Small intestine (tissue), 7 donors: ENCODE data around the gene CCDC88C. TPM values are rescaled to one million over a fixed set of nuclear protein-coding genes. Genes with fewer than 3 reads are reported as not detected.

ENCODE experiments used
- DNase-seq, 2 donors: peaks; one replicate each; pipeline versions ENCODE4 v3.0.0 to v3.0.0-alpha.2; 2013
- FAIRE-seq: peaks from 2 replicates; lab custom pipeline; 2012; peaks lifted over from hg19 to GRCh38; lab: Jason Lieb, UNC
- H3K27ac ChIP-seq, 3 donors: one replicate each; pipeline ENCODE4 v1.5.1; 2013; ENCODE audit warnings: low read length in 2 of 3, mild to moderate bottlenecking in 2 of 3, control low read depth in 1 of 3, inconsistent platforms in 1 of 3, low read depth in 1 of 3, moderate library complexity in 1 of 3
- H3K27me3 ChIP-seq, 3 donors: one replicate each; pipeline ENCODE4 v1.6.1; 2013; ENCODE audit warnings: low read length in 3 of 3, inconsistent platforms in 1 of 3; ENCODE audit not compliant: control insufficient read depth in 3 of 3, insufficient read depth in 3 of 3
- H3K36me3 ChIP-seq, 3 donors: one replicate each; pipeline ENCODE4 v1.6.1; 2013; ENCODE audit warnings: low read length in 3 of 3, inconsistent platforms in 1 of 3, low read depth in 1 of 3, mild to moderate bottlenecking in 1 of 3, moderate library complexity in 1 of 3; ENCODE audit not compliant: control insufficient read depth in 3 of 3, insufficient read depth in 2 of 3
- H3K4me1 ChIP-seq, 3 donors: one replicate each; pipeline ENCODE4 v1.6.1; 2013; ENCODE audit warnings: low read length in 2 of 3, inconsistent platforms in 1 of 3, low read depth in 1 of 3, mild to moderate bottlenecking in 1 of 3, moderate library complexity in 1 of 3; ENCODE audit not compliant: control insufficient read depth in 3 of 3, insufficient read depth in 2 of 3
- H3K4me3 ChIP-seq, 3 donors: one replicate each; pipeline ENCODE4 v1.5.1; 2013; ENCODE audit warnings: low read length in 3 of 3, control low read depth in 1 of 3, inconsistent platforms in 1 of 3, low read depth in 1 of 3, mild to moderate bottlenecking in 1 of 3, moderate library complexity in 1 of 3
- H3K9me3 ChIP-seq, 2 donors: one replicate each; pipeline ENCODE4 v1.6.1; 2013; ENCODE audit warnings: low read depth in 1 of 2, low read length in 1 of 2; ENCODE audit not compliant: control insufficient read depth in 2 of 2, insufficient read depth in 1 of 2
- WGBS, 3 donors: extraction: QIAGEN DNeasy Blood & Tissue Kit; methylation state at CpG; one replicate each; pipeline ENCODE4 v1.1.7; 2013; 5-methylcytosine and 5-hydroxymethylcytosine counted together
- polyA plus RNA-seq, 4 donors: library from polyadenylated mRNA; stranded (reverse) in 3 of 4; unstranded in 1 of 4; fragments of 200-250 nt in 3 of 4; fragments of 120-200 nt in 1 of 4; gene quantifications; one replicate each; pipeline versions ENCODE4 v1.2.1 to v1.2.3, GENCODE V29; 2013
- donor health status: healthy with polysubstance abuse.
- donor health status: control.
- donor health status: control.
- donor health status: Bipolar disorder and iron deficiency.
- donor health status: healthy.

The CCDC88C gene
- polyA plus RNA-seq, 4 donors: 13.2 to 25.9 (median 18.3) TPM

- H3K4me3 ChIP-seq: no peak overlapping the region
- no peaks in the 10 kb centered on the region for H3K27me3 ChIP-seq
- H3K36me3 ChIP-seq: peaks cover 19 to 88% (median 29%) of the 10 kb centered on the region in 3 donors
- no peaks in the 10 kb centered on the region for H3K9me3 ChIP-seq
- H3K27ac ChIP-seq: no peak overlapping the region
- WGBS, 3 donors: 59 to 67% (median 66%) methylated on average over 5 of the region's 5 CpGs
- FAIRE-seq: no peak
- peak in 1 of 2 donors; percentile 36 for DNase-seq
- no peaks in the 10 kb centered on the region for H3K4me1 ChIP-seq
Observed at GRCh38 chr14:91311284-91311662, 106.3 kb downstream of the CCDC88C start.

GRCh38 chr14:91310606-91311283 lies 106.9 kb downstream of the CCDC88C start:
- Histone ChIP-seq H3K36me3 (peaks cover 19 to 86% (median 29%) of the 10 kb centered on the region in 3 donors), H3K27ac (no peak overlapping the region), H3K27me3 (no peaks in the 10 kb centered on the region), H3K4me1 (no peaks in the 10 kb centered on the region), H3K9me3 (no peaks in the 10 kb centered on the region), H3K4me3 (no peak overlapping the region)
- FAIRE-seq (no peak), DNase-seq (no peak)
- WGBS, 3 donors: 87 to 90% (median 89%) methylated on average over 16 of the region's 16 CpGs

GRCh38 chr14:91309756-91310280 lies 107.8 kb downstream of the CCDC88C start:
- FAIRE-seq (no peak), DNase-seq (no peak)
- H3K27ac ChIP-seq: no peak overlapping the region
- 66 to 78% (median 74%) methylated on average over 12 to 15 of the region's 15 CpGs for WGBS, 3 donors
- no peaks in the 10 kb centered on the region for H3K9me3 ChIP-seq
- H3K36me3 ChIP-seq: peaks cover 22 to 83% (median 33%) of the 10 kb centered on the region in 3 donors
- H3K4me3 ChIP-seq: no peak overlapping the region
- no peaks in the 10 kb centered on the region for H3K27me3 ChIP-seq
- no peaks in the 10 kb centered on the region for H3K4me1 ChIP-seq

GRCh38 chr14:91308337-91308736 lies 109.3 kb downstream of the CCDC88C start:
- Histone ChIP-seq H3K27ac (no peak overlapping the region), H3K9me3 (no peaks in the 10 kb centered on the region), H3K27me3 (no peaks in the 10 kb centered on the region), H3K4me1 (no peaks in the 10 kb centered on the region), H3K36me3 (peaks cover 22 to 81% (median 29%) of the 10 kb centered on the region in 3 donors), H3K4me3 (no peak overlapping the region)
- no peak for FAIRE-seq
- no peak for DNase-seq
- WGBS, 3 donors: 93 to 97% (median 96%) methylated on average over 8 of the region's 8 CpGs

GRCh38 chr14:91307652-91308051 lies 110.0 kb downstream of the CCDC88C start:
- FAIRE-seq: no peak
- DNase-seq: no peak
- Histone ChIP-seq H3K9me3 (no peaks in the 10 kb centered on the region), H3K4me1 (no peaks in the 10 kb centered on the region), H3K27ac (no peak overlapping the region), H3K27me3 (no peaks in the 10 kb centered on the region), H3K4me3 (no peak overlapping the region), H3K36me3 (peaks cover 16 to 80% (median 25%) of the 10 kb centered on the region in 3 donors)
- 91 to 95% (median 93%) methylated on average over 7 of the region's 7 CpGs for WGBS, 3 donors

- Histone ChIP-seq H3K4me1 (no peaks in the 10 kb centered on the region), H3K36me3 (peaks cover 16 to 82% (median 28%) of the 10 kb centered on the region in 3 donors), H3K27me3 (no peaks in the 10 kb centered on the region), H3K9me3 (no peaks in the 10 kb centered on the region), H3K27ac (no peak overlapping the region), H3K4me3 (no peak overlapping the region)
- FAIRE-seq (no peak), DNase-seq (no peak)
- 96 to 99% (median 97%) methylated on average over 11 to 12 of the region's 12 CpGs for WGBS, 3 donors
Observed at GRCh38 chr14:91307046-91307445, 110.6 kb downstream of the CCDC88C start.

GRCh38 chr14:91306547-91306946 lies 111.1 kb downstream of the CCDC88C start:
- no peak for DNase-seq
- Histone ChIP-seq H3K27me3 (no peaks in the 10 kb centered on the region), H3K9me3 (no peaks in the 10 kb centered on the region), H3K27ac (no peak overlapping the region), H3K36me3 (peaks cover 16 to 83% (median 28%) of the 10 kb centered on the region in 3 donors), H3K4me3 (no peak overlapping the region), H3K4me1 (no peaks in the 10 kb centered on the region)
- WGBS, 3 donors: 92 to 99% (median 92%) methylated on average over 3 of the region's 3 CpGs
- FAIRE-seq: no peak

- FAIRE-seq: no peak
- 90 to 94% (median 94%) methylated on average over 10 of the region's 10 CpGs for WGBS, 3 donors
- H3K36me3 ChIP-seq: peaks cover 19 to 82% (median 28%) of the 10 kb centered on the region in 3 donors
Observed at GRCh38 chr14:91305650-91306431, 111.8 kb downstream of the CCDC88C start.

More at GRCh38 chr14:91305650-91306431, 111.8 kb downstream of the CCDC88C start:
- no peak for DNase-seq
- H3K4me1 ChIP-seq: peaks cover 0 to 4% (median 0%) of the 10 kb centered on the region in 3 donors
- H3K4me3 ChIP-seq: no peak overlapping the region
- no peaks in the 10 kb centered on the region for H3K27me3 ChIP-seq
- H3K9me3 ChIP-seq: no peaks in the 10 kb centered on the region
- no peak overlapping the region for H3K27ac ChIP-seq
